Measurements from ENCODE around the gene FCN2. TPM values are rescaled to one million over a fixed set of nuclear protein-coding genes. Genes with fewer than 3 reads are reported as not detected.
A peak's percentile ranks its signal among the peaks of the same experiment; 100 is the strongest.

Gene FCN2
- total RNA-seq, 1 donor from 2014 or later = 0.30 TPM

DNA sequence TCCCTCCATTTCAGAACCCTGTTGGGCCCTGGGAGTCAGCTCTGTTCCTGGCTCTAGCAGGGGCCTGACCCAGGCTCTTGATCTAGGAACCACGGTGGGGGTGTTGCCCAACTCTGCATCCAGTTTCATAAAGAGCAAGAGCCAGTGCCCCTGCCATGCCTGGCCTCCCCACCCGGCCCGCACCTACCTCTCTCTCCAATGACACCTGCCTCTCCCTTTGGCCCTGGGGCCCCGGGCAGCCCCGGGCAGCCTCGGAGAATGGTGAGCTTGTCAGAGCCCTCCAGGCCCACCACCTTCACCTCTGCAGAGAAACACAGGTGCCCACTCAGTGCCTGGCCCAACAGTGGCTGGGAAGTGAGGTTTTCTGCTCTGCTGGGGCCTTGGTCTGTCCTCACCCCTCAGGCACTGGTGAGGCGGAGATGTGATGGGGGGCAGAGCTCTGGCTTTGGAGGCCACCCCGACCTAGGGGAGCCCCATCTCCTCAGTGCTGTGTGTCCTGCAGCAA is 35.6 kb downstream of the FCN2 start:
- intact Hi-C loops (cut with DNase I) = no loop called here
- DNase-seq = no peak
- no peak for ATAC-seq (ENCODE audit: poor library complexity)

DNA sequence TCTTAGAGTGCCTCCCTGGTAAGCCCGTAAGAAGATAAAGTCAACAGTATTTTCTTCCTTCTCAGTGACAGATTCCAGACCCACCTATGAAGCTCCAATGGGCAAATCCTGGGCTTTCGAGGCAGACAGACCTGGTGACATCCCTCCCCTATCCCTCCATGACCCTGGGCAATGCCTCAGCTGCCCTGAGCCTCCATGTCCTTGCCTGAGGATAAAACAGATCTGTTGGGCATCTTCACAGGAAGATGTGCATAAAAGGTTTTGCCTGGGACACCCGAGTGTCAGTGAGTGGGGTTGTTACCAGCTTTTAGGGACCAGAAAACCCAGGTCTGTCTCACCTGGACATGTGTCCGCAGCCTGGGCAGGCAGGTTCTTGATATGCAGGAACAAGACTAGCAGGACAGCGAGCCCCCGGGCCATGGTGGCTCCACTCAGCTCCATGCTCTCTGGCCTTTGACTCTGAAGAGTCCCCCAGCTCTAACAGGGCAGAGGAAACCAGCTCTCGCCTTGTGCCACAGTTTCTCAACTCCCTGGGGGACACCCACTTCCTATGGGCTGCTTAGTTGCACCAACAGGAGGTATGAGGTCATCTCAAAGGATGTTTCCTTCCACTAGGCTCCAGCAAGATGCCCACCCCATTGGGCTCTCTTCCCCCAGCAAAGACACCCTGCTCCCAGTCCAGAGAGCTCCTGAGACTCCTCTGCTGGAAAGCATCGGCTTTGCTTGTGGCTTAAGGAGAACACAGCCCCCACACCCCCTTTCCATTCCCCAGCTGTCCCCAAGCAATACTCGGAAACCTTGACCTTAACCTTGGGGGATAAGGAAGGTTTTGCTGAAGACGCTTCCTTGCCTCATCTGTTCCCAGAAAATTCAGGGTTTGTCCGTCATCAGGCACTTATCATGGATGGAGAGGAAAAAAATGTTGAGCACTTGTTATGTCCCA is 37.1 kb downstream of the FCN2 start, which contains the start of gene FCN1:
TSS of gene FCN1 (minus strand) at position 482 of the 943 bp plus-strand sequence. CDS start at position 441, 41 bp downstream.
- intact Hi-C loops (cut with DNase I) = no loop called here
- peak; percentile 43 for ATAC-seq (ENCODE audit: poor library complexity)
- DNase-seq = peak; percentile 51

DNA sequence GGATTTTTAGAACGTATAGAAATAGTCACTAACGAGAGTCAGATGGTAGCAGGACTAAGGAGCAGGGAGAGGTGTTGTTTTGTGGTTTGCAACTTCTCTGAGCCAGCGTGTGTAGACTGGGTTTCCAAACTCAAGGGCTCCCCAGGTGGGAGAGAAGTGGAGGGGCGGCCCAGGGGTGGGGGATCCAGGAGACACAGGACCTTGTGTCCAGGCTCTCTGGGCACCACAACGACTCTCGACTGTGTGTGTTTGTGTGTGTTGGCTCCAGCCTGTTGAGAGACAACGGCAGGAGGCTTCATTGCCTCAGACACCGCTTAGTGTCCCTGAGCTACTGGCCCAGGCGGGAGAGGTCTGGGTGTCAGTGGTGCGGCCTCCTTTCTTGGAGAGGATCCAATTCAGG is 38.0 kb downstream of the FCN2 start:
- no peak for DNase-seq
- no peak for ATAC-seq (ENCODE audit: poor library complexity)
- intact Hi-C loops (cut with DNase I) = no loop called here

DNA sequence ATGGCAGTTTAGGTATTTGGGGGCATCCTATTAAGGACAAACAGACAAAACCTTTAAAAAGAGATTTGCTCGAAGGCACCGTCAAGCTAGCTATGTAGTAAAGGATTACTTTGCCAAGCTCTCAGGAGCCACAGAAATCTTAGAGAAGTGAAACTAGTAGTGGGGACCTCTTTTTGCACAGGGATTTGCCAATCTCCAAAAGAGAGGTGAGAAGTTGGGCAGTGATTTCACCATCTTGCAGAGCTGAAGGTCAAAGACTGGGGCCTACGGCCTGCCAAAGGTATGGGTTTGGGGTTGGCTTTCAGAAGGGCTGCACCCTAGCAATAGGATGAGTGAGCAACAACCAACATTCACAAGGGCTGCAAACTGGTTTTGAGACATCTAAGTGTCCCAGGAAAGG is 38.7 kb downstream of the FCN2 start:
- no peak for ATAC-seq (ENCODE audit: poor library complexity)
- no peak for DNase-seq
- intact Hi-C loops (cut with DNase I) = no loop called here

DNA sequence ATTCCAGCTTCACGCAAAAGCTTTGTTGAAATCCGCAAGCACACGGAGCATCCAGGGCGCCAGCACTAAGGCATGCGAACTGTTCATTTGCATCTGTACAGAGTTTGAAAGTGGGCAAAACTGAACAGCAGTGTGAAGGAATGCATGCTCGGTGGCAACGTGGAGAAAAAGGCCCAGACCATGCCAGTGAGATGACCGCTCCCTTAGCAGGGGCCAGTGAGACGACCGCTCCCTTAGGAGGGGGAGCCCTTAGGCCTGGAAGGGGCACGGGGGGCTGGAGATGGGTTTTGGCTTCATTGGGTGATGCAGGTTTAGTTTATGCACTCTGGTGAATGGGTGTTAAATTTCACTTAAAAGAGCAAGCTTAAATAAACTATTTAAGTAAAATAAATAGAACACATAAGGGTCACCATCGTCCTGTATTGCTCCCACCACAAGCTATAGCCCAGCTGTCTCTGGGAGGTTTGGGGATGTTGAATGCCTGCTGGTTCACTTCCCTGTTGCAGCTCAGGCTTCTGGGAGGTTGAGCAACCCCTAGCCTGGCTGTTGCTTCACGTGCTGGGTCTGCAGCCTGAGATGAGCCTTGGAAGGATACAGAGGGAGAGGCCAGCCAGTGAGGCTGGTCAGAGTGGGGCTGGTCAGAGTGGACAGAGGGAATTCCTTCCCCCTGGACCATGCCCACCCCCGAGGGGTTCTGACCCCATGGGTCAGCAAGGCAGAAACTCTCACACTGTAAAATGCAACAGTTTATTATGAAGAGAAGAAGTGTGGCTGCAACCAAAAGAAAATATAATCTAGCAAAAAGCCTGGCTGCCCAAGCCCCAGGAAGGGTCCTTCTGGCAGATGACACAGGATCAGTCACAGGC is 41.7 kb downstream of the FCN2 start:
- intact Hi-C loops (cut with DNase I) = no loop called here
- ATAC-seq (ENCODE audit: poor library complexity) (peak; percentile 82), DNase-seq (peak; percentile 82)

DNA sequence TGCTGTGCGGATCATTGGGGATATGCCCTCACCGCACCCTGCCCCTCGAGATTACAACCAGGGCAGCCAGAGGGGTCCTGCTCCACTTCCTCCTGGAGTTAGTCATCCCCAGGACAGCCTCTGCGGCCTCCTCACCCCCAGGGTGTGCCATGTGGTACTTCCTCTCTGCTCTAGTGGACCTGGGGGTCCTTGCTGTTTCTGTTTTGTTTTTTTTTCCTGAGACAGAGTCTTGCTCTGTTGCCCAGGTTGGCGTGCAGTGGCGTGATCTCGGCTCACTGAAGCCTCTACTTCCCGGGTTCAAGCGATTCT is 42.3 kb downstream of the FCN2 start:
- DNase-seq (no peak), ATAC-seq (ENCODE audit: poor library complexity) (peak; percentile 63)
- intact Hi-C loops (cut with DNase I) = no loop called here

DNA sequence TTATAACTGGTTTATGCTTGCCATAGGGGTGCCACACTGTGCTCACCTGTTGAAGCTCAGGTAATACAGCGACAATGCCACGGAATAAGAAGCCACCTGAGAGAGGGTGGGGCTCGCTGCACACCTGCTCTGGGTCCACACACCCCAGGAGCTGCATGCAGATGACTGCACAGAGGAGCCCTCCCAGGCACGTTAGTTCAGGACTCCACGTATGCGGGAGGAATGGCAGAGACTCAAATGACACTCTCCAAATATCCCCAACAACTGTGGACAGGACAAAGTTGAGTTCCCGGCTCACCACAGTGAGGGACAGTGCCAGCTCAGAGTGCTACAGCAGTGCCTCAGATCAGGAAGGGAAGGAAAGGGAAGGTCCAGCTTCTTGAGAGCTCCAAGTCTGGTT is 42.9 kb downstream of the FCN2 start:
- DNase-seq (no peak), ATAC-seq (ENCODE audit: poor library complexity) (no peak)
- intact Hi-C loops (cut with DNase I) = no loop called here

DNA sequence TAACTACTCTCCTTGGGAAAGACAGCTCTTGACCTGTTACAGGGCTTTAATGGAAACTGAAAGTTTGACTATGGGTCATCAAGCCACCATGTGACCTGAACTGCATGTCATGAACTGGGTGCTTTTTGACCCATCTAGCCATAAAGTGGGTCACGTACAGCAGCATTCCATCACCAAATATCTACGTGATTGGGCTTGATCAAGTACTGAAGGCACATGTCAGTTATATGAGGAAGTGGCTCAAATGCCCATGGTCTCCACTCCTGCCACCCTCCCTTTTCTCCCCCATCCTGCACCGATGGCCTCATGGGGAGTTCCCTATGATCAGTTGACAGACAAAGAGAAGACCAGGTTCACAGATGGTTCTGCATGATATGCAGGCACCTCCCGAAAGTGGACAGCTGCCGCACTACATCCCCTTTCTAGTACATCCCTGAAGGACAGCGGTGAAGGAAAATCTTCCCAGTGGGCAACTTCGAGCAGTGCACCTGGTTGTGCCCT is 44.5 kb downstream of the FCN2 start:
- DNase-seq (no peak), ATAC-seq (ENCODE audit: poor library complexity) (no peak)
- intact Hi-C loops (cut with DNase I) = no loop called here

DNA sequence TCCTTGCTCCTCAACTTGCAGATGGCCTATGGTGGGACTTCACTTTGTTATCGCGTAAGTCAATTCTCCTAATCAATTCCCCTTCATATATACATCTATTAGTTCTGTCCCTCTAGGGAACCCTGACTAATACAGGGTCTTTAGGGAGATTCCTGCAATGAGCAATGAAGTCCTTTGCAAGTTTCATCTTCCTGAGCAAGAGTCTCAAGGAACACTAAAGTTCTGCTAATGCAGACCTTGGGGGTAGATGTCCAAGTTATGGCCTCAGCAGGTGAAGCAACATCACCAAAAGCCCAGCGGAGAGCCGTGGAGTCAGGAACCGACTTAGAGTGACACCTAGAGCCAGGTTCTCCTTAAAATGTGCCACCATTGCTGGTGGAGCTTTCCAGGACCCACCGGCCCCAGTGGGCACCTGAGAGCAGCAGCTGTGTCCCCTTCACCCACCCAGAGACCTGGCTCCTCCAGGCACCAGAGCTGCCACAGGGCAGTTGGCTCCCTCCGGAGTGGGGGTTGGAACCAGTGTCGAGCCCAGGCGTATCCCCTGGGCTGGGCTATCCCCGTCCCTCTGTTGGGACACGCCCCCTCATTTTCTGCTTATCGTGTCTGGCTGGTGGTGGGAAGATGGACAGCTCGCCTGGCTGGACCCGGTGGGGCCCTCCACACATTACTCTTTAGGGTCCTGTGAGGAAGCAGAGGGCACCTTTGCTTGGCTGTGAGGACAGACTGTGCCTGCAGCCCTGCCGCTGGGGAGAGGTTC is 48.0 kb downstream of the FCN2 start:
- intact Hi-C loops (cut with DNase I) = no loop called here
- ATAC-seq (ENCODE audit: poor library complexity) = peak; percentile 35
- no peak for DNase-seq

DNA sequence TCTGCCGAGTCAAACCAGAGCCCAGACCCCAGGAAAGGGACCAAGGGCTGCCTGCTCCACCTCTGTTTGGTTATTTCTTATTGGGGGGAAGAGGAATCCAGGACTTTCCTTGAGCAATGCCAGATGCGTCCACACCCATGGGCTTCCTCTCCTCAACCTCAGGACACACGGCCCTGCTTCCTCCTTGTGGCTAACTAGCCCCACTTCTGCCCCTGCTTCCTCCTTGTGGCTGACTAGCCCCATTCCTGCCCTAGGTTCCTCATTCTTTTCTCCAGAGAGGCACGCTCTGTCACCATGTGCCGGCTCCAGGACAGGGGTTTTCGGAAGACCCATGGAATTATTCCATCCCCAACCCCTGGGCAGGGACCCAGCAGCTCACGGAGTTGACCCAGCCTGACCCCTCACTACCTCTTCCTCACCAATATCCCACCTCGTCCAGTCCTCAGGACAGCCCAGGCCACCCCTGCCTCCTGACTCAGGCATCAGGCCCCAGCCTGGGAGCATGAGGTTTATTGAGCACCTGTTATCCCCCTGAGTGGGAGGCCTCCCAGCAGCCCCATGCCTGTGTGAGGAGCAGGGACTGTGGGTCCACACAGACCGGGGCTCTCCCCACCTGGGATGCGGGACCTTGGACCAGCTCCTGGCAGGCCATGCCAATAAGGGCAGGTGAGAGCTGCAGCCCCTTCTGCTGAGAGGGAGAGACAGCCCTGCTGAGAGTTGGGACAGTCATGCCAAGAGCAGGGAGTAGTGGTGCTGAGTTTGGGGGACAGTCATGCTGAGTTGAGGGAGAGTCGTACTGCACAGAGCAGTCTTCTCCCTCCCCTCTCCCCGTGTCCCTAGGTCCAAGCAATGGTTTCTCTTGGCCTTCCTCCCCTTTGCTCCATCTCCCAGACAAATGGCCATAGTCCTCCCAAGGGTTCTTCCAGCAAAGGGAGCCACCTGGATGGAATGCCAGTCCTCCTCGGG is 48.9 kb downstream of the FCN2 start:
- intact Hi-C loops (cut with DNase I) = no loop called here
- ATAC-seq (ENCODE audit: poor library complexity) = peak; percentile 85
- DNase-seq = peak; percentile 77

DNA sequence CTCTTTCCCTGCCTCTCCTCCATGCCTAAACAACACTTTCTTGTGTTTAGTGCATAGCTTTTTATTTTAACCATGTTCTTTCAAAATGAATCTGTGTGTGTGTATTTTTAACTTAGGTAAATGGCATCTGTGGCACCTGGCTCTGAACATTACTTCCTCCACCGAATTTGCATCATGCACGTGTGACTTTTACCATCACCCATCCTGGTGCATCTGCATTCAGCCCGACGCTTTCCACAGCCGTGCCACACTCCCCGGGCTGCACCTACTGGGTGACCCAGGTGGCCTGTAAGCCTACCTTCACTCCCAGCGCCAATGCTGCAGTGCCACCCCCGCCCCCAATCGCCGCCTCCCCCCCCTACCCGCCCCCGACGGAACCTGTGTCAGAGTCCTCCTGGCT is 49.8 kb downstream of the FCN2 start:
- ATAC-seq (ENCODE audit: poor library complexity) (no peak), DNase-seq (no peak)
- intact Hi-C loops (cut with DNase I) = no loop called here

DNA sequence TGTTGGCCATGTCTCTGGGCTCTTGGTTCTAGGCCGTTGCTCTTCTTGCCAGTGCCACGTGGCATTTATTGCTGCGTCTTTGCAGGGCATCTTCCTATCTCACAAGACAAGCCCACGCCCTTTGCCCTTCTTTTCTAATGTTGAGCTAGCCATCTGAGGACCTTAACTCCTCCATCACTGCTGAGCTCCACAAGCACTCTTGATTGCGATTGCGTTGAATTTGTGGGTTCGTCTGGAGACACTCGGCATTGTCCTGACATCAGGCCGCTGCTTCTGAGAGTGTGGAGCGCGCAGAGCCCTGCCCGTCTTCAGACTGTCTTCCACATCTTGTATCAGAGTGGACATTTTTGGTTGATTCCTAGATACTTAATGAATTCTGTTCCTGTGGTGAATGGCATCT is 51.6 kb downstream of the FCN2 start:
- no peak for ATAC-seq (ENCODE audit: poor library complexity)
- DNase-seq = no peak
- intact Hi-C loops (cut with DNase I) = no loop called here

DNA sequence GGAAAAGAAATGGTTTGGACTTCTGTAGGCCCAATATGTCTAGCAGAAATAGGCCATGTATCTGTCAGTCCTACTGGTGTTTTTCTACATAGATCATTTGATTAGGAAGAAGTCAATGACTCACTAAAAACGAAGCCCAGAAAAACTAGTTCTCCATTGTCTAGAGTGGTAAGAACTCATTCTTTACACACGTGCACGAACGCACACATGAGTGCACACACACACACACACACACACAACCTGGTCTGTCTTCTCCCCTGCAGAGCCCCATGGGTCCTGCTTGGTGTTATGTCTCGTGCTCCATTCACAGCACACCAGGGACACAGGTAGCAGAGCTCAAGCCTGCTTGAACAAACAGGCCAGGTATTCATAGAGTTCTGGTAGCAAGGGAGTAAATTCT is 52.0 kb downstream of the FCN2 start:
- DNase-seq = no peak
- intact Hi-C loops (cut with DNase I) = no loop called here
- no peak for ATAC-seq (ENCODE audit: poor library complexity)

DNA sequence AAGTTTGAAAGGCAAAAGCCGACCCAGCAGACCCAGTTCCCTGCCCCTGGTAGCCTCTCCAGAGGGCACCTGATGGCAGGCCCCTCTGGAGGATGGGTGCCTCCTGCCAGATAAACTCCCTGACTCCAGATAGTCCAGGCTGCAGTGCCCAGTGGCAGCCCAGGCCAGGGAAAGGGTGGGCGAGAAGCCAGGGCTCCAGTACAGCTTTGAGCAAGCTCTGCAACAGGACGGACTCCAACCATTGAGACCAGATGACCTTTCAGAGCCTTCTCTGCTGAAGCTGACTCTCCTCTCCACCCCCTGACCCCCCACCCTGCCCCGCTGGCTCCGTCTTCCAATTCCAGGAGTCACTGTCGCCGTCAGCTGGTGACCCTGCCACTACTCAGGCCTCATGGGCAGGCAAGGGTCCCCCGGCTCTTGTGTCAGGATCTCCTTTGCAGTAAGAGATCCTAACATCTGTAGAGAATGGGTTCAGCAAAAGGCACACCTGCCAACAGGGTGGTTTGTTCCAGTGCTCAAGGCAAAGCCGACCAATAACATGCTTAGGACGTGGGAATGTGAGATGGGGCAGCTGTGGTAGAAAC is 52.6 kb downstream of the FCN2 start:
- peak; percentile 57 for DNase-seq
- ATAC-seq (ENCODE audit: poor library complexity) = peak; percentile 34
- intact Hi-C loops (cut with DNase I) = no loop called here

DNA sequence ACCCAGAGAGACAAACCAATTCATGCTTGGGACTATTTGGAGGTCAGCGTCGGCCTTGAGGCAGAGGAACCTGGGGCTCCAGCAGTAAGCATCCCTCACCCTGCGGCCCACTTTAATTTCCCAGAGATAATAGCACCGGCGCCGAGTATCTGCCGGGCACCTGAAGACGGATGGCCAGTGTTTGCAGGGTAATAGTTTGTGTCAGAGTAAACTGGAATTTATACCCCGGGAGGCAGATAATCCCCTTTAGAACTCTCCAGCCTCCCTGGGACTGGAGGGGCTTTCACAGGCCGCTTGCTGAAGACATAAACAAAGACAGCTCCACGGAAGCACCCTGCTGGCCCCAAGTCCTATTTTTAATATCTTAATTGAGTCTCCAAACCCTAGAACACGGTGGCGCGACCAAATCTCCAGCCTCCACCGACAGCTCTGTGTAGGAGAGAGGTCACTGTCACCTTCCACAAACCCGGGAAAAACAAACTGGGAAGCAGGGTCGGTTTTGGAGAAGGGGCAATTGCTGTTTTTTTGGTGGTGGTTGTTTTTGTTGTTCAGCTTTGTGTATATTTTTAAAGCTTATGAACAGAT is 54.5 kb downstream of the FCN2 start:
- intact Hi-C loops (cut with DNase I) = no loop called here
- no peak for DNase-seq
- ATAC-seq (ENCODE audit: poor library complexity) = no peak

DNA sequence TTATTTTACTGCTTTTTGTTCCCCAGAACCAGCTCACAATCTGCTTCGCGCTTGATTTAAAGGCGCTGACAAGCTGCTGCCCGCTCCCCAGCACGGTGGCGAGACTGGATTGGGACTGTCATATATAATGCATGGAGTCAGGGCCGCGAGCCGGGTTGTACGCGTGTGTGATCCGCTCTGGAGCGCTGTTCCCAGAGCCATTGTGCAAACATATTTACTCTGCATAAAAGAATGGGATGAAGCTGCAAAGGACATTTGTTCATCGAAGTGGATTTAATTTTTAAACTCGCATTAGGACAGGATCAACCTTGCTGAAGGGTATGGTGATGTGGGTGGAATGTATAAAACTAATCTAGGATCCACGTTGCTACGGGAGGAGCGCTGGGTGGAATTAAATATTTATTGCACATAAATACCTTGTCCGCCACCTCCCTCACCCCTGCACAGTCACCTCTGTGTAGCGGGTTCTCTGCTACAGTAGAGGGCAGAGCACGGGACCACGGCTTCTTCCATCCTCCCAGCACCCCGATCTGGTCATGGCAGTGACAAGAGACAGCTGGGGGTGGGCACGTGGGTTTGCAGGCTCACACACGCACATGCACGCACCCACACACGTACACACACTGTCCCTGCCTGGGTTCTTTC is 55.2 kb downstream of the FCN2 start:
- intact Hi-C loops (cut with DNase I) = no loop called here
- no peak for DNase-seq
- ATAC-seq (ENCODE audit: poor library complexity) = no peak
